HG03025 (cell line): ENCODE measurements around the gene CLEC3A.
"Not testable (repeated sequence)": the region's sequence is repeated elsewhere in the genome, so short reads cannot be mapped to it uniquely, and the experiment has no call there.

Experiments used
- ATAC-seq: cut with Tn5 transposase; IDR thresholded peaks from one replicate; pipeline ENCODE4 v1.9.1; 2021; ENCODE audit warnings: mild to moderate bottlenecking, moderate library complexity; ENCODE audit not compliant: unreplicated experiment, low FRiP score

CLEC3A gene

DNA sequence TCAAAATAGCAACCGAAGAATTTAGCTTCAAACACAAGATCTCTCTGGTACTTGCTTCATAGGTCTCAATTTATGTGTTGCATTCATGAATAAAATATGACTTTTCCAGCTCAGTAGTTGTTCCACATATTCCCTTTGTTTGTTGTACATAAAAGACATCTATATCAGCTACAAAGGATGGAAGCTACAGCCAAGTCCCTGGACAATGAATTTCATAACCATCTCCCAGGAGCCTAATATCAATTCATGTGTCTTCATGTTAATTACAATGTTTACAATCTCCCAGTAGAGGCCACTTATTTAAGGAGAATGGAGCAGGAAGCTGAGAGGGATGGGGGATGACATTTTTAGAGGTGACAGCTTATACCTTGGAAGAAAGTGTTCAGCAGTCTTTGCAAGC, 3.3 kb downstream of the CLEC3A start:
- ATAC-seq: no peak

DNA sequence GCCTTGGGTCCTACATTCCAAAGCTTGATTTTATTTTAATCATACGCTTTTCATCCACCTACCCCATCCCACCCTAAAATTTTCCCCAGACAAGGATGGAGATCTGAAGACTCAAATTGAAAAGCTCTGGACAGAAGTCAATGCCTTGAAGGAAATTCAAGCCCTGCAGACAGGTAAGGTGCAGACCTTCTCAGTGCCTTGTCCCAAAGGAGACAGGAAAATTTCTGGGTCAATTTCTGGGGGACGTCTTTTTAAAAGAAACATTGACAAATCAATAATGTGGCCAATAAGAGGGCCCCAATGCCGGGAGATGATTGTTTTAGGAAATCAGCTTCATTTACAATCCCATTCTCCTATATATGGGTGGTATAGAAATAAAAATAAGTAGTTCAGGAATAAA, 5.7 kb downstream of the CLEC3A start:
- no peak for ATAC-seq

DNA sequence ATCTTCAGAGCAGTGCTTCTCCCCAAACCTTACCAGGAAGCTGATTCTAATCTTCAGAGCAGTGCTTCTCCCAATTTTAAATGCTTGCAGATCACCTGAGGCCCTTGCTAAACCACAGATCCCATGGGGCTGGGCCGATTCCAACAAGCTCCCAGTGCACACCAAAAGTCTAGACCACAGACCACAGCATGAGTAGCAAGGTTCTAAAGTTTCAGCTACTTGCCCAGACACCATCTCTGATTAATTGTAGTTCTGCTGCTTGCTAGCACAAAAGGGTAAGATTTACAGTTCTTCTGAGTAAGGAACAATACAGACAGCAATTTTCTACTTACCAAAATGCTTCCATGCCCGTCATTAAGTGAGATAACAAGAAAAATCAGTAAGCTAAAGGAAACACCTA, 12.2 kb downstream of the CLEC3A start:
- no peak for ATAC-seq

DNA sequence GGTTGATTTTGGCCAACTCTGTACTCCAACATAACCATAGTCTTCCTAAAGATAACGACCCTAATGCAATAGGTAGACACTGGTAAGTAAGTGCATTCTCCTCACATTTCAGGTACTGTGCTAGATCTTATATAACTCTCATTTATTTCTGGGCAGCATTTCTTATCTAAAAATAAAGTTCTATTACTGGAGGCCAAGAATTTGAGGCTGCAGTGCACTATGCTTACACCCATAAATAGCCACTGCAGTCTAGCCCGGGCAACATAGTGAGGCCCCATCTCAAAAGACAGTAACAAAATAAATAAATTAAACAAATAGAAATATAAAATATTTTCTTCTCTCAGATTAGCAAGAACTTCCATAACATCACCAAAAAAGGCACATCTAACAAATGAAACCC, 12.7 kb downstream of the CLEC3A start:
- ATAC-seq: no peak

DNA sequence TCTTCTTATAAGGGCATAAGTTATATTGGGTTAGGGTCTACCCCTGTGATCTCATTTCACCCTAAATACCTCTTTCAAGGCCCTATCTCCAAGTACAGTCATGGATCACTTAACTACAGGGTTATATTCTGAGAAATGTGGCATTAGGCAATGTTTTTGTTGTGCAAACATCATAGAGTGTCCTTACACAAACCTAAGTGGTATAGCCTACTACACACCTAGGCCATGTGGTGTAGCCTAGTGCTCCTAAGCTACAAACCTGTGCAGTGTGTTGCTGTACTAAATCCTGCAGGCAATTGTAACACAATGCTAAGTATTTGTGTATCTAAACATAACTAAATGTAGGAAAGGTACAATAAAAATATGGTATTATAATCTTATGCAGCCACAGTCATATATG, 18.0 kb downstream of the CLEC3A start:
- no peak for ATAC-seq

DNA sequence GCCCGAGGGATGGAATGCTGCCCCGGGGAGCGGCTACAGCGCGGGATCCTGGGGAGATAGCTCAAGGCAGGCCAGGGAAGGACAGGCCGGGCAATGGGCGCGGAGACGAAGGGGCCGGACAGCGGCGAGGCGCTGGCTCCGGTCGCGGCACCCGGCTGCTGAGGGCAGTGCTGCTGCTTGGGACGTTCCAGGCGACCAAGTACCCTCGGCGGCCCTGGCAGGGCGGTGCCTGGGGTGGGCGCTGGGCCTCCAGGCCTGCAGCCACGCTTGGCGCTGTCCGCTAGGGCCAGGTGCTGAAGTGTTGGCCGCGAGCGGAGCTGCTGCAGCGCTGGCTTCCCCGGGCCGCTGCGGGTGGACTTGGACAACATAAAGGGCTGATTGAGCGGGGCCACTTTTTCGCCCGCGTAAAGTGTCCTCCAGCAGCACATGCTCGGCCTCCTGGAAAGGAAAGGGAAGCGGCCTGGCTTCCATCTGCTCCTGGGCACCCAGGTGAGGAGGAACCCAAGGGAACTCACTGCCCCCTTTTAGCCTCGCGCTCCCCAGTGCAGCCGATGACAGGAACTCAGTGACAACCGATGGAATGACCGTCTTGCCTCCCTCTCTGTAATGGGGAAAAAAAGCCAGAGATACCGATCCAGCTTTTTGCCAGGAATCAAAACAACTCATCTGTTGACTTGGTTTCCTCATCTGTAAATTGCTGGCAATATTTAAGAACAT, 23.7 kb downstream of the CLEC3A start:
- ATAC-seq: no peak

DNA sequence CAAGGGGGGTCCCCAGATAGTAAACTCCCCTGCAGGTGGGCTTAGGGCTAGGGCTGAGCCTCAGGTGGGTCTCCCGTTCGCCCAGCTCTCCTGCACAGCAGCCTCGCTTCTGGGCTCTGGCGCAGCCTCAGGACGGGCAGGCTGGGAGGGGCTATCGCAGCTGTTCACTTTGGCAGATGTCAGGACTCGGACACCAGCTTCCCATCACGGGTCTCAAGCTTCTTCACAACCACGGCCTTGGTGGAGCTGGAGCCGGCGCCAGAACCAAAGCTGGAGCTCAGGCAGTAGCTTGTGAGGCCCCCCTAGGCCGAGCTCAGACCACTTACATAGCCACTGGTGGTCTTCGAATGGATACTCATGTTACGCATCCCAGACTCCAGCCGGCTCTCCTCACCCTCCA, 26.0 kb downstream of the CLEC3A start:
- ATAC-seq: no peak

DNA sequence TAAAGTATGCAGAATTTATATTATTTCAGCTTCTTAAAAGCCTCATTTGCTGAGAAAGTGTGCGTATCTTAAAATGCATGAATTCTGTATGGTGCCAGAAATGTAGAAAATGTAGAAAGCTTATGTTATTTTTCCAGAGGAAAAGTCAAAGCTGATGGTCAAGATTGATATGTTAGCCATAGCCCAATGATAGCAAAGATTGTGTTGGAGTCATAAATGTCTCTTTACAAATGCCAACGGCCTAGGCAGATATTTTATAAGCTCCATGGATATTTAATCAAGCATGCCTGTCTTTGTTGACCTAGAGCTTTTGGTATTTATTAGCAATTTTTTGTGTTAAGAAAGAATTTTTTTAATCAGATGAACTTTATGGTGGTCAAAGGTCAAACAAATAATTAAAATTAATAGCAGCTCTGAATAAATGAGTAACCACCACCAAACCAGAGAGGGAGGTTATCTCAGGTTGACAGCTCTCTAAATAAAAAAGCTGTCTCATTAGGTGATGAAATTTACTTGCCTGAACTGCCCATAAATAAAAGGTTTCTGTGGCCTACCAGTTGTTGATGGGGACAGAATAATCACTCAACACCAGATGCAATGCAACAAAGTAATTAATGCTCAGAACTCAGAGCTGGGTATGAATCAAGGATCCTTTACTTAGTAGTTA, 28.5 kb downstream of the CLEC3A start:
- ATAC-seq: no peak

DNA sequence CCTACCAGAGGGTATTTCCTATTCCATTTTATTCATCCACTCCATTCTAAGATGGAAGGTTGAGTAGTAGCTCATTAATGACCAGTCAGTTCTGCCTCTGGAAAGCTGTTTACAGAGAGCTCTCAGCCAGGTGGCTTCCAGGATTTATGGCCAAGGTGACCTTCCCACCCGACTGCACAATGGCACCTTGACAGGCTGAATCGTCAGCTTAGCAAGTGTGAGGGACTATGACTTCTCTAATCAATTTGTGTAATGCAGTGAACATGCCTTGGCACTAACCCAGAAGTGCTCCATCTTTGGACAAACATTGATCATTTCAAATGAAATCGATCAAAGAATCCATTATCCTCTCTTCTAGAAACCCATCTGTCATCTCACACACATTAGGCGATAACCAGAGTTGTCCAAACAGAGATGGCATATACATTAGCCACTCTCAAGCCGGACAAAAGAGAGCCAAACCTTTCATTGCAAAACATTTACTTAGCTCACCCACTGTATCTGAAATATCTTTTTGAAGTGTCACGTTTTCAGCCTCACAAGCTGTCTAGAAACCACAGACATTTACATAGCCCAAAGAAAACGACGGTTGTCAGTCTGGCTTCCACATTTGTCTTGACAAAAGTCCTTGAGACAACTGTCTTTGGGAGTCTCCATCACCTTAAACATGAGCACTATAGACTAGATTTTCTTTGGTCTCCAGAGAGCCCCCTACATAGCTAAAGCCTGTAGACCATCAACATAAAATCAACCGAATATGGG, 35.6 kb downstream of the CLEC3A start:
- no peak for ATAC-seq

DNA sequence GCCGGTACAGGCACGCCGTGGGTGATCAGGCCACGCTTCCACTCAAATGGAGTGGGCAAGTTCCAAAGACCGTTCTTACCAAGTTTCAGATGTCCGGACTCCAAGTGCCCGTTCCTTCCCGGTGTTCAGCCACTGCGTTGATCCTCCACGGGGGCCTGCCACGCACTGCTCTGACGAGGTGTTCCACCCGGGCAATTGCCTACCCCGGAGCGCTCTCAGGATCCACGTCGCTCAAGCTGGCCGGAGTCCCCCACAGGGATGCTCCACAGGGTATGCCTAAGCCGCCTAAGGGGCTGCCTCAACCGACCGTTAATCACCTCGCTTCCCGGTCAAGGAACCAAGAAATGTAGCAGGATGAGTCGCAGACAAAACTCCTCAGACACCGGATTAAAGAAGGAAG, 37.5 kb downstream of the CLEC3A start:
- not testable (repeated sequence) for ATAC-seq

DNA sequence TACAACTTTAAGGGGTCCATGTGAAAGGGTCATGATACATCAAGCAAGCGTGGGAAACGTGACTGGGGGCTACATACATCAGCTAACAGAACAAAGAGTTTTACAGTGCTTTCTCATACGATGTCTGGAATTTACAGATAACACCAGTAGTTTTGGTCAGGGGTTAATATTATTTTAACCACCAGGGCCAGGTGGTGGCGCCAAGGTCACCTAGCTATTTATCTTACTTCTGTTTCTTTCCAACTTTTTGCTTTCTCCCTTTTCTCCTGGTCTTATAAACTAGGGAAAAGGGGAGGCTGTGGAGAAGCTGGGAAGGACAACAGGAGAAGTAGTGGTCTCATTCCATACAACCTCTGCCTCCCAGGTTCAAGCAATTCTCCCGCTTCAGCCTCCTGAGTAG, 37.9 kb downstream of the CLEC3A start:
- no peak for ATAC-seq

DNA sequence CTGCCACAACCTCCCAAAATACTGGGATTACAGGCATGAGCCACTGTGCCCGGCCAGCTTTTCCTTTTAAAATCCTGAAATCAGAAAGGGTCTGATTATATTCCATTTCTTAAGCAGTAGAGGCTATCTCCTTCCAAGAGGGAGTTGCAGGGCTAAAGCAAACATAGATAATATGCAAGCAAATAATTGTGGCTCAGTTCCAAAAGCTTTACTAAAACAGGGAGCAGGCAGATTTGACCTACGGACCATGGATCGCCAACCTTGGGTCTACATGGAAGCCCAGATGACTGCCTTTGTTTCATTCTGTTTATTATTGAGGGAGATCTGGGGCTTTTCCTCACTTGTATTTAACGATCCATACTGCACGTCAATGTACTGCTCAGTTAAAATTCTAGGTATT, 38.5 kb downstream of the CLEC3A start:
- ATAC-seq: no peak

DNA sequence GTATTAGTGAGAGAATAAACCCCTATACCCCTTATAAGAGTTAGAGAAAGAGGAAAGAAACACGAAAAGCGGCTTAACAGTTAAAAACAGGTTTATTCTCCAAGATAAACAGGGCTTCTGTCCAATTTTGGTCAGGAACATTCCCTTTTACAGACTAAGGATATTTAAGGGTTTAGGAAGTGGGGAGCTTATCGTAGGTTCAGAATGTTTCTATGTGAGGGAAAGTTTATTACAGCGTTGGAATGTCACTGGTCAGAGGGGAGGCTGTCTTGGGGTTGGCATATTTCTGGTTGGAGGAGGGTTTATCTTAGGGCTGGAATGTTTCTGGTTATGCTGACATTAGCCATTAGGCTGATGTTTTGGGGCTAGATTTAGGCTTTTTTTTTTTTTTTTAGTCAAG, 43.0 kb downstream of the CLEC3A start:
- ATAC-seq: no peak

DNA sequence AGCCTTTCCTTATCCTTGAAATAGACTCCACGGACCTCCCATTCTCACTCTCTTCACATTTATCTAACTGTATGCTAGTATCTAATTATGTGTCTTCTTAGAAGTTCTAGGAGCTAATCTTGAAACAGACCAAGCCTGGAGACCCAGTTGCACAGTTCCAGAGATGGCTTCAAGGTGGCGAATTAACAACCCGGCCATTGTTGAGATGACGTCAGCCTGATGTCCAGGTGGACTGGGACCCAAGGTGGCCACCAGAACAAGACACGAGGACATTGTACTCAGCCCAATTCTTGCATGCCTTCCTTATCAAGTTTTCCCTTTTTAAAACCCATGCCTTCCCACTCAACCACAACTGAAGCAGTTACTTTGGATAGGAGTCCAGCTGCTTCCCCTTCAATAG, 47.6 kb downstream of the CLEC3A start:
- no peak for ATAC-seq

DNA sequence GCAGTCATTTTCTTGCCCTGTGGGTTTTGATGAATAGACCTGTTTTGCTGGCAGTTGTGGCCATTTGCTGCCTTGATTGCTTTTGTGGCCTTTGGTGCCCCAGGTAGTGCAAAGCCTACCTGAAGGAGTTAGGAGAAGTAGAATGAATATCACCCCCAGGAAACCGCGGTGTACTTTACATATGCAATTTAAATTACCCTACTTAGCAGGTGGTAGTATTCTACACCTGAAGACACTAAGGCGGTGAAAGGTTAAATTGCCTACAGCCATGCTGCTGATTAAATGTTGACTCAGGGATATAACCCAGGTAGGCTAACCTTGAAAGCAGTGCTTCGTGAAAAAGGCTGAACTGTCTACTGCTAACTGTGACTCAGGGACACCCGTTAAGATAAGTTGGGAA, 49.9 kb downstream of the CLEC3A start:
- no peak for ATAC-seq

DNA sequence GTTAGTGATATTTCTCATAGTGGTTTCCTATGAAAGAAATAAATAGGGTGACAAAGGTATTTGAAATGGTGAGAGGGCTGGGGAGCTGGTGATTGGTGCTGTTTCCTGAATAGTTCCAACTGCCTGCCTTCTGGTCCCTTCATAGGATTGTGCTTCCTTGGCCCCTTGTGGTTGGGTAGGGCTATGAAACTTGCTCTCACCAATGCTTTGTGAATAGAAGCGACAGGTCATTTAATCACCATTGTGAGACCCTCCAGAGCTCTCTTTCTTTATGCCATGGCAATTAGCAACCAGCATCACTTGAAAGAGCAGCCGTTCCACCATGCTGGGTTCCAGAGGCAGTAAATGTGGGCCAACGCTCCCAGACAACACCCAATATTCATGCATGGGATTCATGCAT, 53.5 kb downstream of the CLEC3A start:
- ATAC-seq: no peak

DNA sequence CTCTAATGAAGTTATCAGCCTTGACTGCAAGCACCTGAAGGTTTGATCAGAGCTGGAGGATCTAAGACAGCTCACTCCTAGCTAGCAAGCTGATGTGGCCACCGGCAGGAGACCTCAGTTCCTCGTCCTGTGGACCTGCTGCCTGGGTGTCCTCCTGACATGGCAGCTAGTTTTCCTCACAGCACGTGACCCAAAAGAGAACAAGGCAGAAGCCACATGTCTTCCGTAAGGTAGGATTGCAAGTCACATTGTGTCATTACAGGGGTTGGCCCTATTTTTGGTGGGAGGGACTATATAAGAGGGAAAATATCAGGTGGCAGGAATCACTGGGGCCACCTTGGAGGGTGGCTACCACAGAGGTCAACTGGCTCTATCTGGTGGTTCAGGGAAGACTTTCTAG, 59.0 kb downstream of the CLEC3A start:
- ATAC-seq: no peak
